RCC 7860 (cell line): Measurements from ENCODE around the gene BBS1.
"Not testable (repeated sequence)": the region's sequence is repeated elsewhere in the genome, so short reads cannot be mapped to it uniquely, and the experiment has no call there.

Source experiments
- DNase-seq: peaks from one replicate; pipeline ENCODE4 v3.0.0-alpha.2; 2015; ENCODE audit warnings: low spot score
- FAIRE-seq: peaks from 2 replicates; lab custom pipeline; 2012; peaks lifted over from hg19 to GRCh38; lab: Jason Lieb, UNC

BBS1 gene

DNA sequence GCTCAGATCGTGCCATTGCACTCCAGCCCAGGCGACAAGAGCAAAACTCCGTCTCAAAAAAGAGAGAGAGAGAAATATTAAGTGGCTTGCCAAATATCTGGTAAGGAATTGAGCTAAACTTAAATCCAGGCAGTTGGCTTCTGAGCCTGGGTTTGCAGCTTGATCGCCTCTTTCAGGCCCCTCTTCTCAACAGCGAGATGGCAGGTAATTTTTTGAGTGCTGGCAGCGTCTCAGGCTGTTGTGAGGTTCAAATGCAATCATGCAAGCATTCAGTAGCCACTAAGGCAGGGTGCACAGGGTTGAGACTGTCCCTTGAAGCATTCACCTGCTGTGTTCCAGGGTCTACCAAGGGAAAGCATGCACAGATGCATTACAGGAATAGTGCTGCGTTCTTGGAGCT, 58.6 kb downstream of the BBS1 start:
- FAIRE-seq (no peak), DNase-seq (no peak)

DNA sequence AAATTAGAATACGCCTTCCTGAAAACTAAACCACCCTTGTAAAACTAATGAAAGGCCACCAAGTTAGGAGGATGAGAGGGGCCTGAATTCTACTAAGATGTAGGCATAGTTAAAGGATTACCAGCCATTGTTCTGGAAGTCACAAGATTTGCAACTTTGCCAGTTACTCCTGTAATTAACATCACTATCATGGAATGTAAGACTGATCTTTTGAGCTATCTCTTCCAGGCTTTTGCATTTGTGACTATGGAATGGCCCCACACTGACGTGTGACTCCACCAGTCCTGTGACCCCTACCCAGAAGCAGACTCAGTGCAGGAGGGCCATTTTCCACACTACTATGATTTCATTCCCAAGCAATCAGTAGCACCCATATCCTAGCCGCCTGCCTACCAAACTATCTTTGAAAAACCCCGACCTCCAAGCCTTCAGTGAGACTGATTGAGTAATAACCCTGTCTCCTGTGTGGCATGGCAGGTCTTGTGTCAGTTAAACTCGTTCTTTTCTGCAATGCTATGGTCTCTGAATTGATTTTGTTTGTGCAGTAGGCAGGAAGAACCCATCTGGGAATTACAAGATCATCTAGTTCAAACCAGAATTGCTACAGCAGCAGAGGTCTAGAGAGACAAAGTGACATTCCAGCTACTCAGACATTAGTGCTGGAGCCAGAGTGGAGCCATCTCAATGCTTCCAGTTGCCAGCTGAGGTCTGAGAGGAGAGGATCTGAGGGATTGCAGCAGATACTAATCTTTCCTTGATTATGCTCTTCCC, 59.8 kb downstream of the BBS1 start:
- FAIRE-seq (no peak), DNase-seq (no peak)

GRCh38 chr11:66570850-66571180, 60.4 kb downstream of the BBS1 start:
- DNase-seq (no peak), FAIRE-seq (no peak)

GRCh38 chr11:66579017-66579606, 68.7 kb downstream of the BBS1 start:
- DNase-seq, result peak; percentile 13
- FAIRE-seq, result no peak

DNA sequence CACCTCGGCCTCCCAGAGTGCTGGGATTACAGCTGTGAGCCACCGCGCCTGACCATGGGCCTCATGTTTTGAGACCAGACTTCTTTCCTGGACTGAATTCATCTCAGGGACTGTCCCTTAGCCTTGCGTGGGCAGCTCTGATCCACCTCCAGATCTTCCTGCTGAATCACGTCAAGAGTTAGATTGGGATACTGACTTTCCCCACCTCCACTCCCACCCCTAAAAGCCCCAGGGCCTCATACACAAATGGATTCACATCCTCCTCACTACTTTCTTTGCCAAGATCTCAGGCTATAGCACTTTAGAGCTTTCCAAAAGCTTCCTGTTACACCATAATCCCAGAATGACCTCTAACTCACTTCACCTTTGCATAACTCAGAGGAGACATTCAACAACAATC, 70.4 kb downstream of the BBS1 start:
- DNase-seq (no peak), FAIRE-seq (no peak)

- no peak for FAIRE-seq
- DNase-seq, result no peak
Observed at GRCh38 chr11:66581261-66581660, 70.8 kb downstream of the BBS1 start.

DNA sequence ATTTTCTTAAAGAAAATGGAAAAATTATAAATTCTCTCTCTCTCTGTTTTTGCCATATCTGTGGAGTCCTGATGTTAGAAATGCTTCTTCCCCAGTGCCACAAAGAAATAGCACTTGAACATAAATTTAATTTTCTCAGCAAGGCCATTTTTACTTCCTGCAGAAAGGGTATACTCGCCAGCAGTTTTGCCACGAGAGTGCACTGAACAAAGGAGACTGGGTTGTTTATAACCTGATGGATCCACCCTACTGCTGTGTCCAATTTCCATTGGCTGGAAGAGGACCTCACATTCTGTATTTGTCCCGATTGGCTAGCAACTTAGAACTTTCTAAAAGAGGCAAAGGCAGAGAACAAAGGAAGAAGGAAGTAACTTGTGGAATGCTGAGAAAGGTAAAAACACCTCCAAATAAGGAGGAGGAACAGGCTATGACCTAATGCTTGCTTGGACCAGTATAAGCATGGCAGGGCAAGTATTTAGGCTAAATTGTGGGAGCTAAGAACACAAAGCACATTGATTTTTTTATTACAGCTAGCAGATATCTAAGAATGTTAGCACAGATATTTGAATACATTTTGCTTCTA, 72.2 kb downstream of the BBS1 start:
- FAIRE-seq, DNase-seq: not testable (repeated sequence)
